Caco-2 (cell line): ENCODE results near the gene NHEJ1. TPM values are rescaled to one million over a fixed set of nuclear protein-coding genes. Genes with fewer than 3 reads are reported as not detected.

ENCODE experiments used
- BruUV-seq: library from RNA; stranded (reverse); fragments of 400-500 nt; replicated peaks from 2 replicates; lab custom pipeline; 2021; lab: Mats Ljungman, UMichigan
- CTCF ChIA-PET: fragments of 300-600 bp; sonication (Branson Sonifier 250); formaldehyde crosslinking; loops from one replicate; lab custom pipeline; 2022; ENCODE audit warnings: antibody characterized with exemption; lab: Charles Lee
- POLR2A ChIA-PET: fragments of 300-600 bp; sonication (Branson Sonifier 250); formaldehyde crosslinking; loops from one replicate; lab custom pipeline; 2022; ENCODE audit warnings: antibody characterized with exemption; lab: Charles Lee
- DNase-seq, 2 experiments: peaks; one replicate each; pipeline versions ENCODE4 v3.0.0 to v3.0.0-alpha.2; 2020 to 2022
- H3K27me3 ChIP-seq: replicated peaks from 2 replicates; pipeline ENCODE4 v1.6.0; 2011; ENCODE audit warnings: low read length; ENCODE audit not compliant: control insufficient read depth, insufficient read depth
- H3K36me3 ChIP-seq: 2 replicates; pipeline ENCODE4 v1.5.1; 2011; ENCODE audit warnings: low read length; ENCODE audit not compliant: control insufficient read depth, insufficient read depth
- H3K4me1 ChIP-seq: fragments of 250-450 bp; sonication (Bioruptor Pico); 2 replicates; pipeline ENCODE4 v1.5.1; 2020; ENCODE audit warnings: mild to moderate bottlenecking
- H3K4me3 ChIP-seq: 2 replicates; pipeline ENCODE4 v1.5.1; 2011; ENCODE audit warnings: low read depth, mild to moderate bottlenecking, control low read depth, low read length
- H3K9me3 ChIP-seq: fragments of 250-450 bp; sonication (Bioruptor Pico); 2 replicates; pipeline ENCODE4 v1.5.1; 2020; ENCODE audit warnings: mild to moderate bottlenecking, moderate library complexity
- H3K27ac Mint-ChIP-seq: one replicate; pipeline ENCODE4 v1.8.0; 2022; ENCODE audit warnings: mixed read lengths; ENCODE audit not compliant: unreplicated experiment
- H3K27me3 Mint-ChIP-seq: one replicate; pipeline ENCODE4 v1.8.0; 2022; ENCODE audit warnings: mixed read lengths; ENCODE audit not compliant: insufficient read depth, unreplicated experiment
- H3K36me3 Mint-ChIP-seq: one replicate; pipeline ENCODE4 v1.8.0; 2022; ENCODE audit warnings: mild to moderate bottlenecking, mixed read lengths; ENCODE audit not compliant: insufficient read depth, unreplicated experiment
- H3K4me1 Mint-ChIP-seq: one replicate; pipeline ENCODE4 v1.8.0; 2022; ENCODE audit warnings: low read depth, mixed read lengths; ENCODE audit not compliant: unreplicated experiment
- H3K4me3 Mint-ChIP-seq: one replicate; pipeline ENCODE4 v1.8.0; 2022; ENCODE audit warnings: mild to moderate bottlenecking, moderate library complexity, mixed read lengths; ENCODE audit not compliant: unreplicated experiment
- H3K9me3 Mint-ChIP-seq: one replicate; pipeline ENCODE4 v1.8.0; 2022; ENCODE audit warnings: mixed read lengths; ENCODE audit not compliant: unreplicated experiment
- CTCF ChIP-seq, 2 experiments: fragments of 200-600 bp in 1 of 2; IDR thresholded peaks; 1 replicate in 1 of 2; 2 replicates in 1 of 2; pipeline versions ENCODE4 v1.5.1 to v1.8.0; 2011 to 2022; ENCODE audit warnings: antibody characterized with exemption in 1 of 2, control low read depth in 1 of 2, inconsistent platforms in 1 of 2, low read depth in 1 of 2, low read length in 1 of 2, mild to moderate bottlenecking in 1 of 2, moderate library complexity in 1 of 2; ENCODE audit not compliant: insufficient read depth in 1 of 2, severe bottlenecking in 1 of 2, unreplicated experiment in 1 of 2
- intact Hi-C: fragments of 100-400 bp; cut with micrococcal nuclease; formaldehyde crosslinking; loops from one replicate; pipeline ENCODE4 v1.10.0; 2022; ENCODE audit not compliant: unreplicated experiment
- total RNA-seq: library from RNA; stranded (reverse); gene quantifications from 2 replicates; pipeline ENCODE4 v1.2.3, GENCODE V29; 2022

NHEJ1 gene
- total RNA-seq, 1 experiment from 2014 or later = 29.6 TPM

- Histone ChIP-seq H3K9me3 (no peaks in the 10 kb centered on the region), H3K4me3 (no peak overlapping the region), H3K36me3 (peaks cover 3% of the 10 kb centered on the region; the same call in 1 of the 2 replicates), H3K4me1 (no peaks in the 10 kb centered on the region), H3K27me3 (no peaks in the 10 kb centered on the region)
- BruUV-seq = no TSS peak
- TF ChIP-seq CTCF (IDR thresholded peaks at IDR 0.05; ENCODE audit: insufficient read depth in 1 of 2, low read depth in 1 of 2, low read length in 1 of 2, severe bottlenecking in 1 of 2, unreplicated experiment in 1 of 2) = no peak
- ChIA-PET POLR2A (interaction anchor here (1.0 kb wide), 1 partner anchor 12 kb away, joined by 3 read pairs; no protein-coding TSS in a partner anchor), CTCF (interaction anchor here (0.5 to 1.4 kb wide), 3 partner anchors 18 to 59 kb away, joined by 3 to 4 read pairs (median 3); no protein-coding TSS in a partner anchor)
- H3K4me1 Mint-ChIP-seq = no peaks in the 10 kb centered on the region
- H3K36me3 Mint-ChIP-seq = no peaks in the 10 kb centered on the region
- no peaks in the 10 kb centered on the region for H3K9me3 Mint-ChIP-seq
- intact Hi-C loops = no loop called here
- no peaks in the 10 kb centered on the region for H3K27me3 Mint-ChIP-seq
- no peak for DNase-seq
- no peak overlapping the region for H3K4me3 Mint-ChIP-seq
- no peak overlapping the region for H3K27ac Mint-ChIP-seq
Measured at GRCh38 chr2:219099329-219099728, 61.3 kb downstream of the NHEJ1 start.

- no peak overlapping the region for H3K4me3 Mint-ChIP-seq
- H3K27me3 Mint-ChIP-seq = no peaks in the 10 kb centered on the region
- intact Hi-C loops = no loop called here
- H3K27me3 ChIP-seq = no peaks in the 10 kb centered on the region
- H3K4me3 ChIP-seq = no peak overlapping the region
- H3K36me3 Mint-ChIP-seq = no peaks in the 10 kb centered on the region
- CTCF ChIA-PET = interaction anchor here (1.7 kb wide), 1 partner anchor 59 kb away, joined by 5 read pairs; no protein-coding TSS in a partner anchor
- no peak for DNase-seq
- no peaks in the 10 kb centered on the region for H3K9me3 ChIP-seq
- H3K36me3 ChIP-seq = peaks cover 4% of the 10 kb centered on the region; the same call in 1 of the 2 replicates
- TF ChIP-seq CTCF (IDR thresholded peaks at IDR 0.05; ENCODE audit: insufficient read depth in 1 of 2, low read depth in 1 of 2, low read length in 1 of 2, severe bottlenecking in 1 of 2, unreplicated experiment in 1 of 2) = no peak
- BruUV-seq = no TSS peak
- no peaks in the 10 kb centered on the region for H3K4me1 ChIP-seq
- H3K27ac Mint-ChIP-seq = no peak overlapping the region
- no peaks in the 10 kb centered on the region for H3K9me3 Mint-ChIP-seq
- POLR2A ChIA-PET = no interaction called here
- no peaks in the 10 kb centered on the region for H3K4me1 Mint-ChIP-seq
Measured at GRCh38 chr2:219095406-219095935, 65.1 kb downstream of the NHEJ1 start.

- no peaks in the 10 kb centered on the region for H3K4me1 Mint-ChIP-seq
- H3K27me3 Mint-ChIP-seq = no peaks in the 10 kb centered on the region
- BruUV-seq = no TSS peak
- H3K27ac Mint-ChIP-seq = no peak overlapping the region
- H3K36me3 Mint-ChIP-seq = no peaks in the 10 kb centered on the region
- CTCF ChIA-PET = no interaction called here
- H3K4me3 Mint-ChIP-seq = no peak overlapping the region
- TF ChIP-seq CTCF (IDR thresholded peaks at IDR 0.05; ENCODE audit: insufficient read depth in 1 of 2, low read depth in 1 of 2, low read length in 1 of 2, severe bottlenecking in 1 of 2, unreplicated experiment in 1 of 2) = no peak
- no peaks in the 10 kb centered on the region for H3K27me3 ChIP-seq
- H3K9me3 ChIP-seq = no peaks in the 10 kb centered on the region
- intact Hi-C loops = no loop called here
- POLR2A ChIA-PET = no interaction called here
- no peaks in the 10 kb centered on the region for H3K9me3 Mint-ChIP-seq
- H3K4me1 ChIP-seq = no peaks in the 10 kb centered on the region
- peaks cover 4% of the 10 kb centered on the region; the same call in 1 of the 2 replicates for H3K36me3 ChIP-seq
- no peak overlapping the region for H3K4me3 ChIP-seq
- DNase-seq = no peak
Measured at GRCh38 chr2:219094171-219094570, 66.4 kb downstream of the NHEJ1 start.
